NCI-H82 (cell line): ENCODE measurements around the gene ITCH.
"Not testable (repeated sequence)": the region's sequence is repeated elsewhere in the genome, so short reads cannot be mapped to it uniquely, and the experiment has no call there.

ENCODE experiments used
- DNase-seq: peaks from one replicate; lab custom pipeline; 2025; lab: John Stamatoyannopoulos, UW

ITCH gene

DNA sequence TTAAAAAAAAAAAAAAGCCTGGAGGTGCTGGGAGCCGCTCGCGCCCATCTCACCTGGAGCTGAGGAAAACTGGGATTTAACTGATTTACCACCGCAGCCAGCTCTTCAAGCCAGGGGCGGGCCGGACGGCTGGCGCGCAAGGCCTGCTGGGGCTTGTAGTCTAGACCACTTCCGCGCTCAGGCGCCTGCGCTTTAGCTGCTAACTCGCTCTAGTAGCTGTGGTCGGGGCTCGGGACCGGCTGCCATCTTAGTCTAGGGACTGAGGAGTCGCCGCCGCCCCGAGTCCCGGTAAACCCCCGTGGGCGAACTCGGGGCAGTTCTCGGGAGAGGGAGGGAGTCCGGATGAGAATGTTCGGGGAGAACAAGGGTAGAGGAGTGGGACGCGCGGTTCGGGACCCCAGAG, at the start of gene ITCH:
Gene ITCH (plus strand): TSS at position 212 of the 403 bp plus-strand sequence. CDS start 30,539 bp downstream, outside the sequence.
- peak; percentile 99 for DNase-seq

DNA sequence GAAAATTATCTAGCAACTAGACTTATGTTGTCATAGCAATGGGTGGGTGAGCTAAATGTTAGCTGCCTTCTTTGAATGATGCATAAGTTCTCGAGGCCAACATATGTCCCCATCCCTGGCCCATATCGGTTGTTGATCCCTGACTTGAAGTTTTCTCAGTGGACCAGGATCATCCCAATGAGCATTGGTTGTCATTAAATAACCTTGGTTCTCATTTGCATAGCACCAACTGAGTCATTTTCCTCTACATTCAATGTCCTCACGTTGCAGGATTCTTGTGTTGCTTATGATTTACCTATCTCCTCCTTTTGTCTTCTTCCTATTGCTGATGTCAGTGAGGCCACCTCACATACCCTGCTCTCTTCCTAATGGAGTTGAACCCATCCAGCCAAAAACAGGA, 47.8 kb upstream of the ITCH start:
- no peak for DNase-seq

DNA sequence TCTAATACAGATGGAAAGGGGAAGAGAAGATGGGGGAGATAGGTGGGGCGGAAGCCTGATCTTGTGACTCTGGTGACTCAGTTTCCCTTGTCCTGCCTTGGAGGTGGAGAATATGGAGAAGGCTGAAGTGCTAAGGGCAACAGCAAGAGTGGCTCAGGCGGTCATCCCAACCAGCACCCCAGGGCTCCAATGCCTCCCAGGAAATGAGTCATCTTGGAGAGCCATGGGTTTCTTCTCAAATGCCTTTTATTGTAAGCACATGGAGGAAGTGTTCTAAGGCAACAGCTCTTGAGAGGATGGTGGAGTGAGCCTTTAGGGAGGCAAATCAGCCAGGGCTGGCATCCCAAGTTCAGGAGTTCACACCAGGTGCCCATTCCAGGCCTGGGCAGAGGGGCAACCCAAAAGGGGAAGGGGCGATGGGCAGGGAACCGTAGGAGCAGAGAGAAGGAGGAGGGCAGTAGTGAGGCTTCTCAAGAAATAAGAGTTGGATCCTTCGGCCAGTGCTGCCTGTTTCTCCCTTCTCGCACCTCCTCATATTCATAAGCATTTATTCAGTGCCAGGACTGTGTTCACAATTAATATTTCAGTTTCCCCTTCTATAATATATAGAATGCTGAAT, 46.8 kb upstream of the ITCH start:
- no peak for DNase-seq

DNA sequence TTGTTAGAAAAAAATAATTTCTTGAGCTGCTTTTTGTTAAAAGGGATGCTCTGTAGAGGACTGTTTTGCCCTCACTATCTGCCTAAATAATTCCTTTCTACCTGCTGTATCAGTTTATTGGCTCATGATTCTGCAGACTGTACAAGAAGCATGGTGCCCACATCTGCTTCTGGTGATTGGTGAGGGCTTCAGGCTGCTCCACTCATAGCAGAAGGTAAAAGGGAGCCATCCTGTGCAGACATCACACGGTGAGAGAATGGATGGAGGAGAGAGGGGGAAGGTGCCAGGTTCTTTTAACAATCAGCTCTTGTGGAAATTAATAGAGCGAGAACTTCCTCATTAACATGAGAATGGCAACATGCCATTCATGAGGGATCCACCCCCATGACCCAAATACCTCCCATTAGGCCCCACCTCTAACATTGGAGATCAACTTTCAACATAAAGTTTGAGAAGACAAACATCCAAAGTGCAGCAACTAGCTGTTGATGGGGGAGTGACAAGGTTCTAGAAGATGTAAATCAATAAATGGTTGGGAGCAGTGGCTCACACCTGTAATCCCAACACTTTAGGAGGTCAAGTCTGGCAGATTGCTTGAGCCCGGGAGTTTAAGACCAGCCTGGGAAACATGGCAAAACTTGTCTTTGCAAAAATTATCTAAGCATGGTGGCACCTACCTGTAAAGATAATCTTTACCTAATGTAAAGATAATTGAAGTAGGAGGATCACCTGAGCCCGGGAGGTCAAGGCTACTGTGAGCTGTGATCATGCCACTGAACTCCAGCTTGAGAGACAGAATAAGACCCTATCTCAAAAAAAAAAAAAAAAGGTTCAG, 44.2 kb upstream of the ITCH start:
- DNase-seq, result no peak

DNA sequence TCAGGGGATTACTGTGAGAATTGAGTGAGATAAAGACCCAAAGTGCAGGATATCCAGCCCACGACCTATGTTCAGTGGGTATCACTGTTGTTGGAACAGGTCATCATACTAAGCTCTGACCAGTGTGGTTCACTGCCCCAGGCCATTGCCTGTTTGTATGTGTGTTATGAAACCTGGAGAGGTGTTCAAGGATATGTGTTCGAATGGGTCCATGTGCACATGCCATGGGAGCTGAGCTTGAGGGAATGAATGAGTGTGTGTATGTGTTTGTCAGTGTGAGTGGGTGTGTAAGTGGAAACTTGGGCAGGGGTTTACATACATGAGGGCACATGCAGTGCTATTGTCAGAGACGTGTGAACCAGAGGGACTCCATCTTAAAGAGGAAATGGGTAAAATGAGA, 42.2 kb upstream of the ITCH start:
- no peak for DNase-seq

DNA sequence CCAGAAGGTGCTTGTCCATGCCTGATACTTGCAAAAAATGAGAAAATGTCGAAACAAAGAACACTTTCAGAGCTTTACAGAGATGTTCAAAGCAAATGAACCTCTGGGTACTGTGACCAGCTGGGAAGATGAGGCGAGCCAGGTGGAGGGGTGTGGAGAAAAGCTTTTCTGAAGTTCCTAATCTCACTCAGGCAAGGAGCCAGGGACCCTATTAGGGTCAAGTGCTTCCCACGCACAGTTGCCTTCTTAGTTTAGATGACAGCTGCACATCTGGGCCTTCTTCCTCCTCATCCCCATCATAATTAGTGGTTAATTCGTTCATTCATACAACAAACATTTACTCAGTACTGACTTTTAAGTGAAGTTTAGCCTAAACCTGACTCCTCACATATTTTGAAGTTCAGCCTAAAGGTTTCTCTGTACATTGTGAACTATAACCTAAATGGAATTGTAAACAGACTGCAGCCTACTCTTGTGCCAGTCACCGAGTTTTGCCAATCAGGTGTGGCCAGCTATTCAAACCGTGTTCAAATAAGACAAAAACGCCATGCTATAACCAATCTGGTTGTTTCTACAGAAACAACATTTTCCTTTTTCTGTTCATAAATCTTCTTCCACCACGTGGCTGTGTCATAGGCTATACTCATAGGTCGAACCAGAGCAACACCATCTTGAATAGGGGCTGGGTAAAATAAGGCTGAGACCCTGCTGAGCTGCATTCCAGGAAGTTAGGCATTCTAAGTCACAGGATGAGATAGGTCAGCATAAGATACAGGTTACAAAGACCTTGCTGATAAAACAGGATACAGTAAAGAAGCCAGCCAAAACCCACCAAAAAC, 40.6 kb upstream of the ITCH start:
- DNase-seq, result peak; percentile 85

DNA sequence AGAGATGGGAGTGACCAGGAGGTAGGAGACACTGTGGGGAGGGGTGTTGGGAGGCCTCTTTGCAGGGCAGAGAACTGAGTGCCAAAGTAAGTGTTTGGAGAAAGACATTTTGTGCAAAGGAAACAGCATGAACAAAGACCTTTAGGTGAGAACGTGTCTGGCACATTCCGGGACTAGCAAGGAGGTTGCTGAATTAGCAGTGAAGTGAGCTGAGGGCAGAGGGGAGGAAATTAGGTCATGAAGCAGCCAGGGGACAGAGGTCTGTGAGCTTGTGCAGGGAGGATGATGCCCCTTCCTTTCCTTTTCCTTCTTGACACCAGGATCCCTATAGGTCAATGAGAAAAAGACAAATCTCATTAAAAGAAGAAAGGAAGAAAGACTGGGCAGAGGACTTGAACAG, 38.5 kb upstream of the ITCH start:
- DNase-seq, result no peak

DNA sequence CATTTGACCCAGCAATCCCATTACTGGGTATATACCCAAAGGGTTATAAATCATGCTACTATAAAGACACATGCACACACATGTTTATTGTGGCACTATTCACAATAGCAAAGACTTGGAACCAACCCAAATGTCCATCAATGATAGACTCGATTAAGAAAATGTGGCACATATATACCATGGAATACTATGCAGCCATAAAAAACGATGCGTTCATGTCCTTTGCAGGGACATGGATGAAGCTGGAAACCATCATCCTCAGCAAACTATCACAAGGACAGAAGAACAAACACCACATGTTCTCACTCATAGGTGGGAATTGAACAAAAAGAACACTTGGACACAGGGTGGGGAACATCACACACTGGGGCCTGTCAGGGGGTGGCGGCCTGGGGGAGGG, 34.9 kb upstream of the ITCH start:
- DNase-seq, result not testable (repeated sequence)

DNA sequence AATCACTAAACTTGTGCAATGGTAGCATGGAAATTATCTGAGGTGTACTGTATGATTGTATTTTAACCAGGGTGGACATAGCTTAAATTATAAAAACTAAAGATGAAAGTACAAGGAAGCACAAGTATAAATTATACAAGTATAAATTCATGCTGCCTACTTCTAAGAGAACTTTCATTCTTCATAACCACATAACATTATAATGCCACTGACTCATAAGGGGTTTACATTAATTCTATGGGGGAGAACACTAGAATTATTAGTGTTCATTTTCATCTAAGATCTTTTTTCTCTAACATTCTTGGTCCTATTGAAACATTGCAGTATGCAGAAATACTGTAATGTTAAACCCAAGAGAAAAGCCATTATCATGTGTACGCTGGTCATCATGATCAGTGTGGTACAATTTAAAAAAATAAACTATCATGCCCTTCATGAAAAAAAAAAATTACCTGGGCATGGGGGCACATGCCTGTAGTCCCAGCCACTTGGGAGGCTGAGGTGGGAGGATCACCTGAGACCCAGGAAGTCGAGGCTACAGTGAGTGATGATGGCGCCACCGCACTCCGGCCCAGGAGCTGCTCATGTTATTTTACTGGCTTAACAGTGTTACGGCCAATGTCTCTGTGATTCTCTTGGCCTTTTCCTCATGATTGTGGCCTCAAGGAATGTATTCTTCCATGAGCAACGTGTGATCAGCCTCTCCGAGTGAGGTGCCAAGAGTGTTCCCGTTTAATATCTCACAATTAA, 34.0 kb upstream of the ITCH start:
- DNase-seq, result no peak

DNA sequence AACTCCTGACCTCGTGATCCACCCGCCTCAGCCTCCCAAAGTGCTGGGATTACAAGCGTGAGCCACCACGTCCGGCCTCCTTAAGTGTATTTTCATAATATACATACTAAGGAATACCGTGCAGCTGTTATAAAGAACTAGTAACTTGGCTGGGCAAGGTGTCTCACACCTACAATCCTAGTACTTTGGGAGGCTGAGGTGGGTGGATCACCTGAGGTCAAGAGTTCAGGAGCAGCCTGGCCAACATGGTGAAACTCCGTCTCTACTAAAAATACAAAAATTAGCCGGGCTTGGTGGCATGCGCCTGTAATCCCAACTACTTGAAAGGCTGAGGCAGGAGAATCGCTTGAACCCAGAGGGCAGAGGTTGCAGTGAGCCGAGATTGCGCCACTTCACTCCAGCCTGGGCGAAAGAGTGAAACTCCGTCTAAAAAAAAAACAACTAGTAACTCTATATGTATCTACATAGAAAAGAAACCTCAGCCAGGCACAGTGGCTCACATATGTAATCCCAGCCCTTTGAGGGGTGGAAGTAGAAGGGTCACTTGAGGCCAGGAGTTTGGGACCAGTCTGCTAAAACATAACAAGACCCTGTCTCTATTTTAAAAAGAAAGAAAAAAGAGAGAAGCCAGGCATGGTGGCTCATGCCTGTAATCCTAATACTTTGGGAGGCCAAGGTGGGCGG, 32.1 kb upstream of the ITCH start:
- not testable (repeated sequence) for DNase-seq

DNA sequence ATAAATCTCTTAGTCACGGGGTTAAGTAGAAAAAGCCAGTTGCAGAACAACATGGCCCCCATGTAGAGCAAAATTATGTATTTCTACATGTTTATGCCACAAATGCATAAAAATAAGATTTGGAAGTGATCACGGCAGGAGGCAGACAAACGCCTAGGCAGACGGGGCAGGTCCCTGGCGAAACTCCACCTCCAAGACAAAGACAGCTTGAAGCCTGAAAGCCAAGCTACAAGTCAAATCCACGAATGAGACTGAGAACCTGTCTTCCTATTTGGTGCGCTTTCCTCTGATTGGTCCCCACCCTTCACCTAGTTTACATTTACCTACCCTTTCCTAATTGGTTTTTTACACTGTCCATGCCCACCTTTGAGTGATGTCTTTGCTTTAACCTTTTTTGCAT, 31.2 kb upstream of the ITCH start:
- no peak for DNase-seq

DNA sequence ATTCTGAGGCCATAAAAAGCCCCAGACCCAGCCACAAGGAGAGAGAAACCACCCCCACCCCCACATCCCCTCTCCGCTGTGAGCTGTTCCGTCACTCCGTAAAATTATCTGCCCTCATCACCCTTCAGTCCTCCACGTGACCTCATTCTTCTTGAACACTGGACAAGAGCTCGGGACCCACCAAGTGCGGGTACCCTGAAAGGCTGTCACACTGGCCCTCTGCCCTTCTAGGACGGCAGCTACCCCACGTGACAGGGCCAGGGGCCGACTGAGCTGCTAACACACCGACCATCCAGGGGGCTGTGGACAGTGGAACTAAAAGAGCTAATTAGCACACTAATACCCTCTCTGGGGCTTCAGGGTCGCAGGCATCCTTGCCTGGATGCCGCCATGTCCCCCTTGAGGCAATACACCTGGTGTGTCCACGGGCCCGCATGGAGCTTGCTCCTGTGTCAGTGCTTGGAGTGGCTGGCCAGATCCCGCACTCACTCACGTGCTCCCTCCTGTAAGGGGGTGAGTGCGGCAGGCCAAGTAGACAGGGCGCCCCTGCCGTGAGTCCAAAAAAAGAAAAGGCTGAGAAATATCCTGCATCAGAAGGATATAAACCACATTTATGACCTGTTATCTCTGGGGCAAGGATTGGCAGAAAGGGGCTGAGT, 30.7 kb upstream of the ITCH start:
- DNase-seq, result no peak

DNA sequence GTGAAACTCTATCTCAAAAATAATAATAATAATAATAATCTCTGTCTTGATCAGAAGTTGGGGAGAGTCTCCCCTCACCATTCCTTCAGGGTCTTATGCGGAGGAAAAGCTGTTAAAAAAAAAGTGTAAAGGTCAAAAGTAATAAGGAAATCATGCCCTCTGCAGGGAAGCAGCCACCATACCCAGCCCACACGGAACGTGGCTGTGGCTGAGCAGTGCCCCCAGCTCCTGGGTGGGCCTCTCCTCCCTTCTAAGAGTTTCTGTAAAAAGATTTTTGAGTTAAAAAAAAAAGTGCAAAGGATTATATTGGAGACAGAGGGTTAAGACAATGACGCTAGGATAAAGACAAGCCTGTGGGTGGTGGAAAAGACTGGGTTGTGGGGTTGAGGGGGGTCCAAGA, 29.3 kb upstream of the ITCH start:
- no peak for DNase-seq

DNA sequence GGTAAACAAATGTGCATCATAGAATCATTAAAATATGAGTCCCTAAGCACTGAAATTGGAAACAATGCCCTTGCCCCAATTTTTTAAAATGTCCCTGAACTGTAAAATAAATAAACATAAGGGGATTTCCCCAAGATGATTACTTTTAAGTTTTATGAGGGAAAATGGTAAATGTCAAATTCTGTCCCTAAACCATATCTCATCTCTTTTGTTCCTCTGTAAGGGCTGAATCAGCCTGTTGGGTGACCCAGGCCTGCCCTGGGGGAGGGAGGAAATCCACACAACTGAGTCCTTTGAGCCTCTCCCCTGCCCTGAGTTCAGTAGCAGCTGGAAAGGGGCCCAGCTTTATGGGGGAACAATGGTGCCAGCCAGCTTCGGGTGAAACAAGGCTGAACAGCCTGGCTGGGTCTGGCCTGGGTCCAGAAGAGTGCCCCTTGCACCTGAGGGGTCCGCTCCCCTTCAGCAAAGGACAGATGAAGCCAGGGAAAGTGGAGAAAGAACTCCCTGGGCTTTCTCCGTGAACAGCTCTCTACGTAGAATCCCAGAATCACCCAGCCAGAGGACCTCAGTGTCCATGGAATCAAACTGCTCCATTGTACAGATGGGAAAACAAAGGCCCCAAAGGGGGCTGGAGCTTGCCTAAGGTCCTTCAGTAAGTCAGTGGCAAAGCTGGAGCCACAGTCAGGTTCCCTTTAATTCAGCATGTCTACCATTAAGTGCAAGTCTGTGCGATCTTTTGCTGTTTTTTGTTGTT, 28.2 kb upstream of the ITCH start:
- DNase-seq, result no peak

DNA sequence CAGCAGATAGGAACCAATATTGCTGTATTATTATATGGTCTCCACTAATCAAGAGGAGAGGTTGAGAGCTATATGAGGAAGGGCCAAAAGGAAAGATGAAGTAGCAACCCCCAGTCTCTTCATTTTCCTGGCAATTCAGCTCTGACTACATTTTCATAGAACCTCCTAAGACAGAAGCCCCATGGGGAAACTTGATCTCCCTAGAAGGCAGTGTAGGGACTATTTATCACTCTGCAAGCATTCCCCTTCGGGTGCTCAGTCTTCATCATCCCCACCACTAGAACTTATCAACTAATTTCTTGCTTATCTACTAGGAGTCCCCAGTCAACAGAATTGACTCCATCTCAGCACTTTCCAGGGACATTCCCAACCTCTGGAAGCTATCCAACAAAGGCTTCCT, 25.5 kb upstream of the ITCH start:
- no peak for DNase-seq

DNA sequence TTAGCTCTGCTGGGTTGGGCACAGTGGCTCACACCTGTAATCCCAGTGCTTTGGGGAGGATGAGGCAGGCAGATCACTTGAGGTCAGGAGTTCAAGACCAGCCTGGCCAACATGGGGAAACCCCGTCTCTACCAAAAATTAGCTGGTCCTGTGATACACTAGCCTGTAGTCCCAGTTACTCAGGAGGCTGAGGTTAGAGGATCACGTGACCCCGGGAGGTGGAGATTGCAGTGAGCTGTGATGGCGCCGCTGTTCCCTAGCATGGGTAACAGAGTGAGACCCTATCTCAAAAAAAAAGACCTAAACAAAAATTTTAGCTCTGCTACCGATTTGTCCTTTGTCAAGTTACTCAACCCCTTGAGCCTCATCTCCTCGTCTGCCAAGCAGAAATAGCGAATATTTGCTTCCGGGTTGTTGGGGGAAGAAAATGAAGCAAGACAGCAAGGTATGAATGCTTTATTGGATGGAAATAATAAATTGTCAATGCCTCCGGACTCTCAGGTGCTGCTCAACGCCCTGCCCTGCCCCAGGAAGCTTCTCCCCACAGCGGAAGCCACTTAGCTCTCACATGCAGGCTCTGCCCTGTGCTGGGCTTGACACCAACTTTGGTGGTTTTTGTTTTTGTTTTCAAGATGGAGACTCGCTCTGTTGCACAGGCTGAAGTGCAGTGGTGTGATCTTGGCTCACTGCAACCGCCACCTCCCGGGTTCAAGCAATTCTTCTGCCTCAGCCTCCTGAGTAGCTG, 24.9 kb upstream of the ITCH start:
- DNase-seq, result no peak

DNA sequence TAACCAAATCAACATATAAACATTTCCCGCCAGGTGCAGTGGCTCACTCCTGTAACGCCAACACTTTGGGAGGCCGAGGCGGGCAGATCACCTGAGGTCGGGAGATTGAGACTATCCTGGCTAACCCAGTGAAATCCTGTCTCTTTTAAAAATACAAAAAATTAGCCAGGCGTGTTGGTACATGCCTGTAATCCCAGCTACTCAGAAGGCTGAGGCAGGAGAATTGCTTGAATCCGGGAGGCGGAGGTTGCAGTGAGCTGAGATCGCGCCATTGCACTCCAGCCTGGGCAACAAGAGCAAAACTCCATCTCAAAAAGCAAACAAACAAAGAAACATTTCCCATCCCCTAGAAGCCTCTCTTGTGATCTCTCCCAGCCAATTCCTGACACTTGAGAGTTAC, 22.3 kb upstream of the ITCH start:
- not testable (repeated sequence) for DNase-seq

DNA sequence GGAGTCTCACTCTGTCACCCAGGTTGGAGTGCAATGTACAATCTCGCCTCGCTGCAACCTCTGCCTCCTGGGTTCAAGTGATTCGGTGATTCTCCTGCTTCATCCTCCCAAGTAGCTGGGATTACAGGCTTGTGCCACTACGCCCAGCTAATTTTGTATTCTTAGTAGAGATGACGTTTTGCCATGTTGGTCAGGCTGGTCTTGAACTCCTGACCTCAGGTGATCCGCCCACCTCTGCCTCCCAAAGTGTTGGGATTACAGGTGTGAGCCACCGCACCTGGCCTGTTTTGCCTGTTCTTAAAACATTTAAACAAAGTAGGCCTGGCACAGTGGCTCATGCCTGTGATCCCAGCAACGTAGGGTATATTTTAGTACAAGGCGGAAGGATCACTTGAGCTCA, 21.9 kb upstream of the ITCH start:
- DNase-seq, result not testable (repeated sequence)

DNA sequence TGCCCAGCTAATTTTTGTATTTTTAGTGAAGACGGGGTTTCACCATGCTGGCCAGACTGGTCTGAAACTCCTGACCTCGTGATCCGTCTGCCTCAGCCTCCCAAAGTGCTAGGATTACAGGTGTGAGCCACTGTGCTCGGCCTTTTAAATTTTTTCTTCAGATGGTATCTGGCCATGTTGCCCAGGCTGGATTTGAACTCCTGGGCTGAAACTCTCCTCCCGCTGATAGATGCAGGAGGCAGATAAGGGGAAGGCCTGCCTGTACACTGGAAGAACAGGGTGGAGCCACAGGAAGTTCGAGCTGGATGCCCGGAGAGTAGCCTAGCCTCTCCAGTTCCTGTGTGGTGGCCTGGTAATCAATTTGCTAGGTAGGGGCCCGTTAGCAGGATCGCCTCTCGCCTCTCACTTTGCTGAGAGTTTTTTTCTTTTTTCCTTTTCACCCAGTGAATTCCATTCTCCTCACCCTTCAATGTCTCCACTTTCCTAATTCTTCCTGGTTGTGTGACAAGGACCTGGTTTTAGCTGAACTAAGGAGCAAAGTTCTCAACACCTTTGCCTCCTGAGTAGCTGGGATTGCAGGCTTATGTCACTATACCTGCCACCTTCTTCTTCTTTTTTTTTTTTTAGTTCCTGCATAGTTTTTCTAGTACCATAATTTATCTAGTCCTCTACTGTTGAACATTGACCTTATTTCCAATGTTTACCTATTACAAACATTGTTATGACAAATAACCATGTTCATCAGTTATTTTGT, 19.4 kb upstream of the ITCH start:
- no peak for DNase-seq
